Measurements from ENCODE around the gene FHL1.

The FHL1 gene

GRCh38 chrX:136186023-136186413, 38.7 kb downstream of the FHL1 start:
- H3K27ac ChIP-seq: no peak overlapping the region
- no peak for TF ChIP-seq ZFX (IDR thresholded peaks at IDR 0.05)
- no peak for TF ChIP-seq CTCF (conservative IDR thresholded peaks at IDR 0.05)

GRCh38 chrX:136189222-136189621, 41.9 kb downstream of the FHL1 start:
- no peak overlapping the region for H3K27ac ChIP-seq
- TF ChIP-seq ZFX (IDR thresholded peaks at IDR 0.05) (no peak), CTCF (conservative IDR thresholded peaks at IDR 0.05) (no peak)

GRCh38 chrX:136190038-136190713, 42.8 kb downstream of the FHL1 start:
- TF ChIP-seq ZFX (IDR thresholded peaks at IDR 0.05) (no peak), CTCF (conservative IDR thresholded peaks at IDR 0.05) (no peak)
- no peak overlapping the region for H3K27ac ChIP-seq

GRCh38 chrX:136191171-136191570, 43.8 kb downstream of the FHL1 start:
- TF ChIP-seq ZFX (IDR thresholded peaks at IDR 0.05) (no peak), CTCF (conservative IDR thresholded peaks at IDR 0.05) (no peak)
- no peak overlapping the region for H3K27ac ChIP-seq

GRCh38 chrX:136192135-136192534, 44.8 kb downstream of the FHL1 start:
- no peak for TF ChIP-seq CTCF (conservative IDR thresholded peaks at IDR 0.05)
- TF ChIP-seq ZFX (IDR thresholded peaks at IDR 0.05): no peak
- H3K27ac ChIP-seq: no peak overlapping the region

- TF ChIP-seq ZFX (IDR thresholded peaks at IDR 0.05) (no peak), CTCF (conservative IDR thresholded peaks at IDR 0.05) (no peak)
- H3K27ac ChIP-seq: no peak overlapping the region
Measured at GRCh38 chrX:136192839-136193414, 45.6 kb downstream of the FHL1 start.

GRCh38 chrX:136193771-136194170, 46.4 kb downstream of the FHL1 start:
- H3K27ac ChIP-seq: no peak overlapping the region
- TF ChIP-seq ZFX (IDR thresholded peaks at IDR 0.05) (no peak), CTCF (conservative IDR thresholded peaks at IDR 0.05) (no peak)
